Mesenteric fat pad (tissue), 1 donor: ENCODE data around the gene COMMD2. TPM values are rescaled to one million over a fixed set of nuclear protein-coding genes. Genes with fewer than 3 reads are reported as not detected.

Experiments used
- DNase-seq: peaks from one replicate; pipeline ENCODE4 v3.0.0-alpha.2; 2020; ENCODE audit warnings: low spot score
- total RNA-seq: library from RNA; stranded (reverse); fragmentation: NEBNext Ultra II Directional; extraction: Animal tissue kit (Norgen Biotek cat#: 25700); gene quantifications from one replicate; pipeline ENCODE4 v1.2.1, GENCODE V29; 2021
- donor health status: DM: yes; HTN: yes; CAD: no.

Gene COMMD2
- total RNA-seq, 1 donor from 2014 or later = 30.1 TPM

GRCh38 chr3:149764302-149764701 lies 12.0 kb upstream of the COMMD2 start:
- DNase-seq = no peak

- no peak for DNase-seq
Measured at GRCh38 chr3:149763565-149764195, 11.4 kb upstream of the COMMD2 start.

GRCh38 chr3:149753717-149754116 lies 1.4 kb upstream of the COMMD2 start:
- DNase-seq = no peak

- DNase-seq = no peak
Measured at GRCh38 chr3:149752788-149753136, 473 bp upstream of the COMMD2 start.

GRCh38 chr3:149751551-149751950 lies 738 bp downstream of the COMMD2 start:
- DNase-seq = no peak

- no peak for DNase-seq
Measured at GRCh38 chr3:149744606-149745005, 7.7 kb downstream of the COMMD2 start.

GRCh38 chr3:149744151-149744550 lies 8.1 kb downstream of the COMMD2 start:
- DNase-seq = no peak

- DNase-seq = no peak
Measured at GRCh38 chr3:149739396-149739795, 12.9 kb downstream of the COMMD2 start.

- no peak for DNase-seq
Measured at GRCh38 chr3:149738876-149739275, 13.4 kb downstream of the COMMD2 start.

GRCh38 chr3:149736953-149737205 lies 15.4 kb downstream of the COMMD2 start:
- no peak for DNase-seq

- no peak for DNase-seq
Measured at GRCh38 chr3:149736175-149736952, 15.9 kb downstream of the COMMD2 start.

- no peak for DNase-seq
Measured at GRCh38 chr3:149732234-149732633, 20.1 kb downstream of the COMMD2 start.

- DNase-seq = no peak
Measured at GRCh38 chr3:149727656-149728055, 24.6 kb downstream of the COMMD2 start.

- no peak for DNase-seq
Measured at GRCh38 chr3:149726716-149727407, 25.4 kb downstream of the COMMD2 start.

GRCh38 chr3:149723781-149724180 lies 28.5 kb downstream of the COMMD2 start:
- DNase-seq = no peak

- no peak for DNase-seq
Measured at GRCh38 chr3:149720918-149721317, 31.4 kb downstream of the COMMD2 start.

- DNase-seq = no peak
Measured at GRCh38 chr3:149717391-149718056, 34.8 kb downstream of the COMMD2 start.

GRCh38 chr3:149716984-149717383 lies 35.3 kb downstream of the COMMD2 start:
- DNase-seq = no peak

- no peak for DNase-seq
Measured at GRCh38 chr3:149715247-149715646, 37.0 kb downstream of the COMMD2 start.

- no peak for DNase-seq
Measured at GRCh38 chr3:149713730-149714654, 38.3 kb downstream of the COMMD2 start.

- no peak for DNase-seq
Measured at GRCh38 chr3:149706905-149707304, 45.4 kb downstream of the COMMD2 start.
